HG03045 (cell line): ENCODE data around the gene ULK4.
"Not testable (repeated sequence)": the region's sequence is repeated elsewhere in the genome, so short reads cannot be mapped to it uniquely, and the experiment has no call there.

Experiments used
- ATAC-seq: cut with Tn5 transposase; IDR thresholded peaks from one replicate; pipeline ENCODE4 v1.9.1; 2021; ENCODE audit warnings: mild to moderate bottlenecking, moderate library complexity; ENCODE audit not compliant: unreplicated experiment

Gene ULK4

GRCh38 chr3:41874022-41874421 is 87.9 kb downstream of the ULK4 start:
- ATAC-seq = no peak

DNA sequence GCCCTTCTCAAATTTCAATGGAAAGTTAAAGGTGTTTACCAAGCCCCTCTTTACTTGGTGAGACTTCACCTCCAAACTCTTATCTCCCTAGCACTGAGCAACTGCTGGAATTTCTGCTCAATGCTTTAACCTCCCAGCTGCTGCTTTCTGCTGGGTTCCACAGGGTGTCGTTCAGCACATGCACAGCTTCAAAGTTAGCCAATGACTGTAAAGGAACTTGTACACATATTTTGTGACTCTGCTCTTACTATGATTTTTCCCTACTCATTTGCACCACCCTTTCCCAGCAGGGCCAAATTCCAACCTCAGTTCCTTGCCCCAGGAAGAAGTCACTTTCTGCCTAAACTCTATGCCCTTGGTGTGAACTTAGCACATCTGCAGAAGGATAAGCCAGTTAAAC is 89.7 kb downstream of the ULK4 start:
- no peak for ATAC-seq

DNA sequence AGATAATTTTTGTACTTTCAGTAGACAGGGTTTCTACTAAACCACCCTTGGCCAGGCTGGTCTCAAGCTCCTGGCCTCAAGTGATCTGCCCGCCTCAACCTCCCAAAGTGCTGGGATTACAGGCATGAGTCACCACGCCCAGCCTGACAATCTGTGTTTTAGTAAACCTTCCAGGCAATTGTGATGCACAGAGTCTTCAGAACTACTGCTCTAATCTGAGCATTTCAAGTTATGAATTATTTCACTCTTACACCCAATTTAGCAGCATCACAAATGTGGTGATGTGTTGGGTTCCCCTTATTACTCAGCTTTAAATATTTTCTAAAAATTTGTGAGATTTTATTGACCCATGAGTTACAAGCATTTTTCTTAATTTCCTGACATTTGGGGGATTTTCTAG is 94.4 kb downstream of the ULK4 start:
- ATAC-seq = no peak

DNA sequence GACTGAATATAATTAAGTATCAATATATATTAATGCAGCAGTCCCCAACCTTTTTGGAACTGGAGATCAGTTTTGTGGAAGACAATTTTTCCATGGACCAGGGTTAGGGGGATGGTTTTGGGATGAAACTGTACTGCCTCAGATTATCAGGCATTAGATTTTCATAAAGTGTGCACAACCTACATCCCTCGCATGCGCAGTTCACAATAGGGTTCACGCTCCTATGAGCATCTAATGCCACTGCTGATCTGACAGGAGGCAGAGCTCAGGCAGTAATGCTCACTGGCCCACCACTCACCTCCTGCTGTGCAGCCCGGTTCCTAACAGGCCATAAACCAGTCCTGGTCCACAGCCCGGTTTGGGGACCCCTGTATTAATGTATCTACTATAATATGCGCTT is 95.6 kb downstream of the ULK4 start:
- ATAC-seq = no peak

DNA sequence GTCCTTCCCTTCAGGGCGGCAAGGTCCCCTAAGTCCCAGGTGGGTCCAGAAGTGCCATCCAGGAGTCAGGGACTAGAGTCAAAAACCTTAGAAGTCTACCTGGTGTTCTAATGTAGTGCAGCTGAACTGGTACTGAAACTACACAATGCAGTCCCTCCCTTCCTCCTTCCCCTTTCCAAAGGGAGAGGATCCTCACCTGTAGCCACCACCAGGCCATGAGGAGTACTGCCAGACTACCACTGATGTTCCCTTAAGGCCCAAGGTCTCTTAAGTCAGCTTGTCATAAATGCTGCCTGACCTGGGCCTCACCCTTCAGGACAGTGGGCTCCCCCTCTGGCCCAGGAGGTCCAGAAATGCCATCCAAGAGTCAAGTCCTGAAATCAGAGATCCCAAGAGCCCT is 98.9 kb downstream of the ULK4 start:
- no peak for ATAC-seq

DNA sequence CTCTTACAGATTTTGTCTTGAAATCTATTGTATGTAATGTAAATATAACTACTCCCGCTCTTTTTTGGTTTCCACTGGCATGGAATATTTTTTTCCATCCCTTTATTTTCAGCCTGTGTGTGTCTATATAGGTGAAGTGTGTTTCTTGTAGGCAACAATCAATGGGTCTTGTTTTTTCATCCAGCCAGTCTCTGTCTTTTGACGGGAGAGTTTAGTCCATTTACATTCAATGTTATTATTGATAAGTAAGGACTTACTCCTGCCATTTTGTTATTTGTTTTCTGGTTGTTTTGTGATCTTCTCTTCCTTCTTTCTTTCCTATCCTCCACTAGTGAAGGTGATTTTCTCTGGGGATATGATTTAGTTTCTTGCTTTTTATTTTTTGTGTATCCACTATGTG is 101.4 kb downstream of the ULK4 start:
- ATAC-seq = not testable (repeated sequence)

DNA sequence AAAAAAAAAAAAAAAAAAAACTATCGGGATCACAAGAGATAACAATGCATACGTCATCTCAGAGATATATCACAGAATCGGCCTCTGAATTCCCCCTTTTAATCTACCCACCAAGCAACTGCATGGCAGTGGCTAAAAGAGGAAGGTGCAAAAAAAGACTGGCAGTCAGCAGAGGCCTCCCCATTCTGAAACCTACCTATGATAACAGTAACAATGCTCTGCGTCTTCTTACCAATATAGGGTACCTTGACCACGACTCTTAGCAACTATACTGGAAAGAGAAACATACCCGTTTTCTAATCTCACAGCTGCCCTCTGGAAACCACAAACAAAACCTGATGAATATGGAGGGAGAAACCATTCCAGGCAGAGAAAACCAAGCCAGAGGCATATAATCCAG is 106.9 kb downstream of the ULK4 start:
- no peak for ATAC-seq

GRCh38 chr3:41853540-41854196 is 108.2 kb downstream of the ULK4 start:
- no peak for ATAC-seq

DNA sequence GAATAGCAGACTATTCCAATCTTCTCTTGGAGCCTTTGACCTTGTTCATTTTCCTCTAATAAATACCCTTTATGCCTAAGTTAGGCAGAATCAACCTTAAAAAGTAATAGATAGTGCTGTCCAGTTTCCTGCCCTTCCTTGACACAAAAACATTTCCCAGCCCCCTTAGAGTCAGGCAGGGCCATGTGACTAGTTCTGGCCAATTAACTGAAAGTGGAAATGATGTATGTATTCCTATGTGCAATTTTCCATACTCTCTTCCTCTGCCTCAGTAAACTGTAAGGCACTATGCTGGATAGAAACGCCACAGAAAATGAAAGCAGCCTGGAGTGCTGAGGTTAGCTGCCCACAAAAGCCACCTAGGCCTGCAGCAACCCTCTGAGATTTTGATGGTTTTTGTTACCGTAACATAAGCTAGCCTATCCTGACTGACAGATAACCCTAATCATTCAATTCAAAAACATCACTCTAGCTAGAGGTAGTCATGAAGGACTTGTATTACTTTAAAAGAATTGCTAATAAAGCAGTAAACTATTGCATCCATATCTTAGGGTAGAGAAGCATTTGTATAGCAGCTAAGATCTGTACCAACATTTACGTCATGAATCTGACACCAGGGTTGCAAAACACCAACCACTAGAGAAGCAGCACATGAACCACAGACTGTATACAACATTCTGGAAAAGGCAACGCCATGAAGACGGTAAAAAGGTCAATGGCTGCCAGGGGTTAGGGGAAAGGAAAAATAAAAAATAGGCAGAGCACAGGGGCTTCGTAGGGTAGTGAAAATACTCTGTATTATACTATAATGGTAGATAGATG is 112.9 kb downstream of the ULK4 start:
- ATAC-seq = no peak

GRCh38 chr3:41847679-41848078 is 114.2 kb downstream of the ULK4 start:
- ATAC-seq = no peak

DNA sequence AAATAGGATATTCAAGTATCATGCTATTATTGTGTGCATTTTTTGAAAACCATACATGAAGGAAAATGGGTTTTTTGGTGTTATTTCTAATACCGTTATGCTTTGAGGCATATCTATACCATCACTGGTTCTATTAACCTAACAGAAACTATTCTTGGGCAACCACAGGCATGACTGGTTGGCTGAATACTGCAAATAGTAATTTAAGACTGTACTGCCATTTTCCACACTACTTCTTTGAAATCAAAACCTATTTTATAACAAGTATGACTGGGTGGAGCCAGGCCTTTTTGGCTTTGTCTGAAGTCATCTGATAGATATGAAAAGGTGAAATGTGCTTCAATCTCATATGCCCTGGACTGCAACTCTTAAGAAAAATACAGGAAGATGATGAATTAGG is 115.1 kb downstream of the ULK4 start:
- ATAC-seq = no peak

DNA sequence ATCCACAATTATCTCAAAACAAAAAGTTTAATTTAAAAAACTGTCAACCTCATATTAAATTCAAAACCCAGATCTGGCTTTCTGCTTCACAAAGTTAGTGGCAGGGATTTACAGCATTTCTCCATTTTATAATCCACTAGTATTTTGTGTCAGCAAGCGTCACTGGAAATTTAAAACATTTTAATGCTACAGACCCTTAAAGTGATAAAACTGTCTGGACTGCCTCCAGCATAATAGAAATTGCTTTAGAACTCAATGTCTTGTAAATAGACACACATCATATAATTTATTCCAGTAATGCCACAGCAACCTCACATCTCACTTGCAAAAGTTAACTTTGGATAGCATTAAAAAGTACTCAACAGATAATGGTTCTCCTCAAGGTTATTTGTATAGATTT is 116.1 kb downstream of the ULK4 start:
- no peak for ATAC-seq

DNA sequence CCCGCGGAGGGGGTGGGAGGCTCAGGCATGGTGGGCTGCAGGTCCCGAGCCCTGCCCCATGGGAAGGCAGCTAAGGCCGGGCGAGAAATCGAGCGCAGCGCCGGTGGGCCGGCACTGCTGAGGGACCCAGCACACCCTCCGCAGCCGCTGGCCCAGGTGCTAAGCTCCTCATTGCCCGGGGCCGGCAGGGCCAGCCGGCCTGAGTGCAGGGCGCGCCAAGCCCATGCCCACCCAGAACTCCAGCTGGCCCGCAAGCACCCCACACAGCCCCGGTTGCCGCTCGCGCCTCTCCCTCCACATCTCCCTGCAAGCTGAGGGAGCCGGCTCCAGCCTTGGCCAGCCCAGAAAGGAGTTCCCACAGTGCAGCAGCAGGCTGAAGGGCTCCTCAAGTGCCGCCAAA is 117.6 kb downstream of the ULK4 start:
- ATAC-seq = not testable (repeated sequence)

DNA sequence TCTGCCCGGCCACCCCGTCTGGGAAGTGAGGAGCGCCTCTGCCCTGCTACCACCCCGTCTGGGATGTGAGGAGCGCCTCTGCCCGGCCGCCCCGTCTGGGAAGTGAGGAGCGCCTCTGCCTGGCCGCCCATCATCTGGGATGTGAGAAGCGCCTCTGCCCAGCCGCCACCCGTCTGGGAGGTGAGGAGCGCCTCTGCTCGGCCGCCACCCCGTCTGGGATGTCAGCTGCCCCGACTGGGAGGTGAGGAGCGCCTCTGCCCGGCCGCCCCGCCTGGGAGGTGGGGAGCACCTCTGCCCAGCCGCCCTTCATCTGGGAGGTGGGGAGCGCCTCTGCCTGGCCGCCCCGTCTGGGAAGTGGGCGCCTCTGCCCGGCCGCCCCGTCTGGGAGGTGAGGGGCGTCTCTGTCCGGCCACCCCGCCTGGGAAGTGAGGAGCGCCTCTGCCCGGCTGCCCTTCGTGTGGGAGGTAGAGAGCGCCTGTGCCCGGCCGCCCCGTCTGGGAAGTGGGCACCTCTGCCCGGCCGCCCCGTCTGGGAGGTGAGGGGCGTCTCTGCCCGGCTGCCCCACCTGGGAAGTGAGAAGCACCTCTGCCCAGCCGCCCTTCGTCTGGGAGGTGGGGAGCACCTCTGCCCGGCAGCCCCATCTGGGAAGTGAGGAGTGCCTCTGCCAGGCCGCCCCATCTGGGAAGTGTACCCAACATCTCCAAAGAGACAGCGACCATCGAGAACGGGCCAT is 120.8 kb downstream of the ULK4 start:
- not testable (repeated sequence) for ATAC-seq

DNA sequence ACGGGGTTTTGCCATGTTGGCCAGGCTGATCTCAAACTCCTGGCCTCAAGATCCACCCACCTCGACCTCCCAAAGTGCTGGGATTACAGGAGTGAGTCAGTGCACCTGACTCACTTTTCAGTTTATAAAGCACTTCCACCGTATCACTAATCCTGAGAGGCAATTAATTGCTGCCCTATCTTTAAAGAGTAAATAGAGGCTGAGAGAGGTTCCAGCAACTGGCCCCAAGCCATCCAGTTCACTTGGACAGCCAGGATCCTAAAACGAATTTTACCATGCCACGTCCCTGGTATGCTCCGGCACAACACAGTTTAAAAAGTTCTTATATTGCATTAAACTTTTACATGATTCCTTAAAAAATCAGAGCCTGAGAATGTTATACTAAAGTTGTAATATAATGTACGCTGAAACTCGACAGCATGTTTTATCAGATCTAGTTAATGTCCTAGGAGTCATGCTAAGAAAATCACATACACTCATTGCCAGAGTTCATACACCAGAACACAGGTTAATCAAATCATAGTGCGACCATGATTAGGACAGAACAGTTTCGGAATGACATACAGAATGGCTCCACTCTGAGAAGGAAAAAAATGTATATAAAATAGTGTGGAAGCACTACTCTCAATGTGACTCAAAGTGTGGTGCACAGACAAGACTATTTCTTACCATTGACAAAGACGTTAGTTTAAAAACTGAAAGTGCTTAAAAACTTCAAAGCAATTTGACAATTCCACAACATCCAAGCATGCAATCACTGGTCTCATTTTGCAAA is 125.4 kb downstream of the ULK4 start:
- no peak for ATAC-seq

DNA sequence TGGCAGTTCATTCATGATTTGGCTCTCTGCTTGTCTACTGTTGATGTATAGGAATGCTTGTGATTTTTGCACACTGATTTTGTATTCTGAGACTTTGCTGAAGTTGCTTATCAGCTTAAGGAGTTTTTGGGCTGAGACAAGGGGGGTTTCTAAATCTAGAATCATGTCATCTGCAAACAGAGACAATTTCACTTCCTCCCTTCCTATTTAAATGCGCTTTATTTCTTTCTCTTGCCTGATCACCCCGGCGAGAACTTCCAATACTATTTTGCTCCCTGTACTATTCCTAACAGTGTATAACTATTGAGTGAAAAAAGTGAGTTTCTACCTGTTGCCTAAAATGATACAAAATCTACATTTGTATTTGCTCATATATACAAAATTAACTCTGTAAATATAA is 128.3 kb downstream of the ULK4 start:
- ATAC-seq = no peak

DNA sequence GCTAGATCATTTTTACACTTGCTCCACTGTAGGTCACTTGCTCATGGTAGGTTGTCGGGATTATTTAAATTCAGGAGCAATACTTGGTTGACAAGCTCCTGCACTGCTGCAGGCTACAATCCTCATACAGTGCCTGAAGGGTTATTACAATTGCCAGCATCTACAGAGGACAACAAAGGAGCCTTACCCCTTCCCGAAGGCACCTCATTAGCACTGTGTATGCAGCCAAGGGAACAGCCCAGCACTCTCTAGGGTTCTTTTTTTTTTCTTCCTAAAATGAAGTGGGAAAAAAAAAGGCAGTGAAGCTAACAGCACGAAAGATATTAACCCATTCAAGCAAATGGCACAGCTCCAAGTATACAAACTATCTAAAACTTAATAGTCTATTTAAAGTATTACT is 142.7 kb downstream of the ULK4 start:
- no peak for ATAC-seq

GRCh38 chr3:41808618-41809017 is 153.3 kb downstream of the ULK4 start:
- no peak for ATAC-seq

DNA sequence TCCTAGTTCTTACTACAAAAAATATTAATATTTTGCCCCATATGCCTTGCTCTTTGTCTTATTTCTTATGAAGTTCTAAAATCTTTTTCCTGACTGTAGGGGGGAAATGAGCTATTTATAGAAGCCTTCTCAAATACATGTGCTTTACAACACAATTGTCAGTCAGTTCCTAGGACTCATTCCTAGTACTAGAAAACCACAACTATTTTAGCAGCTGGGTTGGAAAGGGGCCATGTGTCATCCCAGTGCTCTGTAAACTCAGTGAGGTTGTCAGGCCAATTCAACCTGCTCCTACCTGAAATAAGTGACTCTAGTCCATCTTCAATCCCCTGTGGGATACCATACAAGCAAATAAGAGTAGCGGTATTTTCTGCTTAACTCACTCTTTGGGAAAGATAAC is 153.8 kb downstream of the ULK4 start:
- no peak for ATAC-seq

DNA sequence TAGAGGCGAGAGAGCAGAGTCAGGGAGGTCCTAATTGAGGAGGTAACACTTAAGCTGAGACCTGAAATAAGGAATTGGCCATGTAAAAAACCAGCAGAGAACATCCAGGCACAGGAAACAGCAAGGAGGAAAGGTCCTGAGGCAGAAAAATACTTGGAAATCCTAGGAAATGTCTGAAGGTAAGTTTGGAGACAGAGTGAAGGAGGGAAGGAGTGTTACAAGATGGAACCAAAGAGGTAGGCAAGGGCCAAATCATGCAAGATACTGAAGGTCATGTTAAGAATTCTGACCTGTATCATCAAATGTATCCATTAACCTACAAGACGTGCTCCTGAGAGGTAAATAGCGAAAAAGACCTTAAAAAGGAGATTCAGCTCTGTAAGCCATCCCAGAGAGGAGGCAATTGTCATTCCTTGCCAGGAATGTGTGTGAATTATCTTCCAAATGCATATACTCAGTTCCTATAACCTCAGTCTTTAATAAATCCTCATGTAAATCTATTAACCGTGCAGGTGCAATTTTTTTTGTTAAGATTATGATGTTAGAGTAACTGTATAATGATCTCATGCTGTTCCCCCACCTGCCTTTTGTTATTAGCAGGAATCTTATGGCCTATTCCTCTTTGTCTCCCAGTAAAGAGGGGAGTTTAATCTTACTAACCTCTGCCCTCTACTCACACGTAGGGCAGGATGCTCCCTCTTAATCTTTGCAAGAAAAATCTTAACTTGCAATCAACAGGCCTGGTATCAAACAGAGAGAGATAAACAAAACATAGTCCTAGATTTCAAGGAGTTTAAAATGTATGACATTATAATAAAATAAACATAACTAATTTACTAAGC is 166.9 kb downstream of the ULK4 start:
- ATAC-seq = no peak
